ENCODE measurements around the gene ASCC3.

ASCC3 gene

GRCh38 chr6:100488244-100488643 lies 392.9 kb downstream of the ASCC3 start:
- DNase-seq: no peak

GRCh38 chr6:100487638-100488037 lies 393.5 kb downstream of the ASCC3 start:
- no peak for DNase-seq

- DNase-seq: no peak
These were observed 395.9 kb downstream of the ASCC3 start for GRCh38 chr6:100485268-100485667.

- DNase-seq: no peak
These were observed 396.7 kb downstream of the ASCC3 start for GRCh38 chr6:100484474-100484873.

- peak; percentile 89 for DNase-seq
These were observed 398.4 kb downstream of the ASCC3 start for GRCh38 chr6:100482698-100483097.

GRCh38 chr6:100479179-100480035 lies 401.7 kb downstream of the ASCC3 start:
- peak; percentile 56 for DNase-seq

- no peak for DNase-seq
These were observed 405.4 kb downstream of the ASCC3 start for GRCh38 chr6:100475554-100476320.

GRCh38 chr6:100473182-100473581 lies 407.9 kb downstream of the ASCC3 start:
- no peak for DNase-seq

- no peak for DNase-seq
These were observed 408.5 kb downstream of the ASCC3 start for GRCh38 chr6:100472674-100473073.

- DNase-seq: no peak
These were observed 410.6 kb downstream of the ASCC3 start for GRCh38 chr6:100470422-100471120.

GRCh38 chr6:100469101-100469859 lies 411.8 kb downstream of the ASCC3 start:
- no peak for DNase-seq

GRCh38 chr6:100468016-100468622 lies 413.0 kb downstream of the ASCC3 start:
- DNase-seq: no peak

GRCh38 chr6:100467129-100468015 lies 413.8 kb downstream of the ASCC3 start:
- DNase-seq: no peak

GRCh38 chr6:100466410-100467128 lies 414.6 kb downstream of the ASCC3 start:
- DNase-seq: peak; percentile 51

GRCh38 chr6:100465701-100466409 lies 415.3 kb downstream of the ASCC3 start:
- DNase-seq: no peak

GRCh38 chr6:100464903-100465700 lies 416.0 kb downstream of the ASCC3 start, which contains the start of gene SIM1:
SIM1 (minus strand) TSS chr6:100464921; CDS start chr6:100463468, 1,453 bp downstream.
- no peak for DNase-seq

- DNase-seq: no peak
These were observed 416.8 kb downstream of the ASCC3 start for GRCh38 chr6:100464162-100464851.

- no peak for DNase-seq
These were observed 417.4 kb downstream of the ASCC3 start for GRCh38 chr6:100463630-100464161.

Data from SHP77 treated with DMSO at 0.1 percent for 48 hours (cell line).